ENCODE data around the gene DLL1.

DNA sequence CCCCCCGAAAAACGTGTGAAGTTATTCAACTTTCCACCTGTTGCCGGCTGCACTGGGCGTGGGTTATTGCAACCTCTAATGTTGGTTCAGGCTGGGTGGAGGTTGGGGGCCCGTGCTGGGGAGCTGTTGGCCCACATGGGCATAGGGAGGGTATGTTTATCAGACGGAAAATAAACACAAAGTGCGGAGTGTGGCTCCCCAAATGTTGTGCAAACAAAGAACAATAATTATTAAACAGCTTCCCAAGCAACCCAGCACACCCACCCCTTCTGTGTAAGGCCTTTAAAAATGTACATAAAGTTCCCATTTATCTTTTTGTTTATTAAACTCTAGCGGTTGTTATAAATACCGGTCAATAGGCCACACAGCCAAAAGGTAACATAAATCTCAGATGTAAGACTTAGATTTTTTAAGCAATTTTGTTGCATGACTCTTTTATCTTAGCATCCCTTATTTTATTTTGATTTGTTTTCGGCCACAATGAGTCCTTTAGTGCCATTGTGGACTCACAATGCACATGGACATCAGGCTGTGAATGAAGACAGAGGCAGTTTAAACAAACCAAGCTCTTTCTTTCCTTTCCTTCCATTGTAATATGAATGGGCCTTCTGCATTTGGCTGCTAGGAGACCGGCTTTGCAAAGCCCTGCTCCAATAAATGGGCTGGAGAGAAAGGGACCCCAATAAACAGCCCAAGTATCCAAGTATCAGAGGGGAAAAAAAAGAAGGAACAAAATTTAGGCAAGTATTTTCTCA lies 6.9 kb upstream of the DLL1 start:
- no peak for TF ChIP-seq POLR2AphosphoS5 (IDR thresholded peaks at IDR 0.05)
- TF ChIP-seq, protein P1, sequence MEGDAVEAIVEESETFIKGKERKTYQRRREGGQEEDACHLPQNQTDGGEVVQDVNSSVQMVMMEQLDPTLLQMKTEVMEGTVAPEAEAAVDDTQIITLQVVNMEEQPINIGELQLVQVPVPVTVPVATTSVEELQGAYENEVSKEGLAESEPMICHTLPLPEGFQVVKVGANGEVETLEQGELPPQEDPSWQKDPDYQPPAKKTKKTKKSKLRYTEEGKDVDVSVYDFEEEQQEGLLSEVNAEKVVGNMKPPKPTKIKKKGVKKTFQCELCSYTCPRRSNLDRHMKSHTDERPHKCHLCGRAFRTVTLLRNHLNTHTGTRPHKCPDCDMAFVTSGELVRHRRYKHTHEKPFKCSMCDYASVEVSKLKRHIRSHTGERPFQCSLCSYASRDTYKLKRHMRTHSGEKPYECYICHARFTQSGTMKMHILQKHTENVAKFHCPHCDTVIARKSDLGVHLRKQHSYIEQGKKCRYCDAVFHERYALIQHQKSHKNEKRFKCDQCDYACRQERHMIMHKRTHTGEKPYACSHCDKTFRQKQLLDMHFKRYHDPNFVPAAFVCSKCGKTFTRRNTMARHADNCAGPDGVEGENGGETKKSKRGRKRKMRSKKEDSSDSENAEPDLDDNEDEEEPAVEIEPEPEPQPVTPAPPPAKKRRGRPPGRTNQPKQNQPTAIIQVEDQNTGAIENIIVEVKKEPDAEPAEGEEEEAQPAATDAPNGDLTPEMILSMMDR (IDR thresholded peaks at IDR 0.05 in 8 of 11, conservative IDR thresholded peaks at IDR 0.05 in 3 of 11): no peak

Measured in spleen (tissue), 7 donors.